ENCODE data around the gene PODNL1. TPM values are rescaled to one million over a fixed set of nuclear protein-coding genes. Genes with fewer than 3 reads are reported as not detected.

The PODNL1 gene
- total RNA-seq, 1 donor from 2014 or later = 2.7 TPM

DNA sequence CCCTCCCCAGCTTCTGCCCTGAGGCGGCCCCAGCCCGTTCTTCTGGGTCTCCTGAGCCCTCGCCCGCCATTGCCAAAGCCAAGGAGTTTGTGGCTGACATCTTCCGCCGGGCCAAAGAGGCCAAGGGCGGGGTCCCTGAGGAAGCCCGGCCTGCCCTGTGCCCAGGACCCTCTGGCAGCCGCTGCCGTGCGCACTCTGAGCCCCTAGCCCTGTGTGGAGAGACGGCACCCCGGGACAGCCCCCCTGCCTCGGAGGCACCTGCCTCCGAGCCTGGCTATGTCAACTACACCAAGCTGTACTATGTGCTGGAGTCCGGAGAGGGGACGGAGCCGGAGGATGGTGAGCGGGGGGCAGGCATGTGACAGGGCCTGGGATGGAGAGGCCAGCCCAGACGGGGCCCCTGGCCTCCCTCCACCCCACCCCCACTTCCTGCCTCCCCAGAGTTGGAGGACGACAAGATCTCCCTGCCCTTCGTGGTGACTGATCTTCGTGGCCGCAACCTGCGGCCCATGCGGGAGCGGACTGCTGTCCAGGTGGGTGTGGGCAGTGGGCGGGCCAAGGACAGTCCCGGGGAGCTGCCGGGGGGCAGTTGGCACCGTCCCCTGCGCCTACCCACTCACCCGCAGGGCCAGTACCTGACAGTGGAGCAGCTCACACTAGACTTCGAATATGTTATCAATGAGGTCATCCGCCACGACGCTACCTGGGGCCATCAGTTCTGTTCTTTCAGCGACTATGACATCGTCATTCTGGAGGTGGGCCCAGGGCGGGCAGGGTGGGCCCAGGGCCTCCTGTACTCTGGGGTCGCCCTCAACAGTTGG lies 21.1 kb upstream of the PODNL1 start:
- ATAC-seq (no peak), DNase-seq (no peak)
- Histone ChIP-seq H3K36me3 (peaks cover 99% of the 10 kb centered on the region), H3K9me3 (no peaks in the 10 kb centered on the region), H3K4me3 (no peak overlapping the region), H3K4me1 (no peaks in the 10 kb centered on the region), H3K27ac (no peak overlapping the region), H3K27me3 (ENCODE audit: low read depth) (no peaks in the 10 kb centered on the region)
- intact Hi-C loops (cut with DNase I) = no loop called here
- TF ChIP-seq, protein P1, sequence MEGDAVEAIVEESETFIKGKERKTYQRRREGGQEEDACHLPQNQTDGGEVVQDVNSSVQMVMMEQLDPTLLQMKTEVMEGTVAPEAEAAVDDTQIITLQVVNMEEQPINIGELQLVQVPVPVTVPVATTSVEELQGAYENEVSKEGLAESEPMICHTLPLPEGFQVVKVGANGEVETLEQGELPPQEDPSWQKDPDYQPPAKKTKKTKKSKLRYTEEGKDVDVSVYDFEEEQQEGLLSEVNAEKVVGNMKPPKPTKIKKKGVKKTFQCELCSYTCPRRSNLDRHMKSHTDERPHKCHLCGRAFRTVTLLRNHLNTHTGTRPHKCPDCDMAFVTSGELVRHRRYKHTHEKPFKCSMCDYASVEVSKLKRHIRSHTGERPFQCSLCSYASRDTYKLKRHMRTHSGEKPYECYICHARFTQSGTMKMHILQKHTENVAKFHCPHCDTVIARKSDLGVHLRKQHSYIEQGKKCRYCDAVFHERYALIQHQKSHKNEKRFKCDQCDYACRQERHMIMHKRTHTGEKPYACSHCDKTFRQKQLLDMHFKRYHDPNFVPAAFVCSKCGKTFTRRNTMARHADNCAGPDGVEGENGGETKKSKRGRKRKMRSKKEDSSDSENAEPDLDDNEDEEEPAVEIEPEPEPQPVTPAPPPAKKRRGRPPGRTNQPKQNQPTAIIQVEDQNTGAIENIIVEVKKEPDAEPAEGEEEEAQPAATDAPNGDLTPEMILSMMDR (IDR thresholded peaks at IDR 0.05) = no peak

DNA sequence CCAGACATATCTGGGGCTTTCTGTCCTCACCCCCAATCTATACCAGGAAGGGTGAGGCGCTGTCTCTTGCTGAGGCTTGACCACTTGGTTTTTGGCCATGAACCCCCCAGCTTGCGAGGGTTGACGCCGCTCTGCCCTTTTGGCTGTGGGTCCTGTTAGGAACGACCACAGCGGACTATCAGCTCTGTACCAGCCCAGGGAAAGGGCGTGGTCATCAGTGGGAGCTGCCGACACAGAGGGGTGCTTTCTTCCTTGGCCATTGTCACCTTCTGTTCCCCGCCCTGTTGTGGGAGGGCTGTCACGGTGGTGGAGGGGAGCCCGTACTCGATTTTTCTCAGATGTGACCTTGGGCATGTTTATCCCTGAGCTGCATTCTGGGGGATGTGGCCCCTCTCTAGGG lies 19.8 kb upstream of the PODNL1 start:
- Histone ChIP-seq H3K9me3 (no peaks in the 10 kb centered on the region), H3K4me3 (no peak overlapping the region), H3K4me1 (peaks cover 11% of the 10 kb centered on the region), H3K36me3 (peaks cover 88% of the 10 kb centered on the region), H3K27me3 (ENCODE audit: low read depth) (no peaks in the 10 kb centered on the region), H3K27ac (no peak overlapping the region)
- DNase-seq (no peak), ATAC-seq (no peak)
- TF ChIP-seq, protein P1 (IDR thresholded peaks at IDR 0.05) = no peak
- intact Hi-C loops (cut with DNase I) = no loop called here

DNA sequence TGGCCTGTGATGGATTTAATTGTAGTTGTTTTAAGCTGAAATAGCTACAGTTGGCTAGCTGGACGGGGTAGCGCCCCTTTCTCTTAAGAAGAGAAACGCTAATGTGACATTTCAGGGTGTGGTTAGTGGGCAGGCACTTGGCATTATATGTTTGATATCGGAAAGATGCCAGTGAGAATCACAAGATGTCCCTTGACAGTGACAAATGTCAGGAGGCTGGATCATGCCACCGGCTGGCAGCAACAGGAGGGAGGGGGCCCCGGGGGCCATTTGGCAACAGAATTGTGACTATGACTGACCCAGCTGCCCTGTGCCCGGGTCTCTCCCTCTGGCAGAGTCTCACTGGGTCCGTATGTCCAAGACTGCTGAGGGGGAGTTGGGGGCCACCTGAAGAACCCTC lies 18.8 kb upstream of the PODNL1 start:
- peaks cover 13% of the 10 kb centered on the region for H3K4me1 ChIP-seq
- H3K27ac ChIP-seq = no peak overlapping the region
- H3K36me3 ChIP-seq = peaks cover 78% of the 10 kb centered on the region
- intact Hi-C loops (cut with DNase I) = no loop called here
- H3K9me3 ChIP-seq = no peaks in the 10 kb centered on the region
- DNase-seq (no peak), ATAC-seq (no peak)
- TF ChIP-seq, protein P1 (IDR thresholded peaks at IDR 0.05) = no peak
- H3K4me3 ChIP-seq = no peak overlapping the region
- no peaks in the 10 kb centered on the region for H3K27me3 ChIP-seq (ENCODE audit: low read depth)

- no peak for ATAC-seq
- H3K27me3 ChIP-seq (ENCODE audit: low read depth) = no peaks in the 10 kb centered on the region
- TF ChIP-seq, protein P1 (IDR thresholded peaks at IDR 0.05) = no peak
- intact Hi-C loops (cut with DNase I) = no loop called here
- no peaks in the 10 kb centered on the region for H3K9me3 ChIP-seq
- H3K4me1 ChIP-seq = peaks cover 18% of the 10 kb centered on the region
- DNase-seq = no peak
- no peak overlapping the region for H3K4me3 ChIP-seq
- H3K27ac ChIP-seq = no peak overlapping the region
- peaks cover 71% of the 10 kb centered on the region for H3K36me3 ChIP-seq
These were observed 18.1 kb upstream of the PODNL1 start for GRCh38 chr19:13956365-13956744.

- Histone ChIP-seq H3K9me3 (no peaks in the 10 kb centered on the region), H3K4me1 (peaks cover 18% of the 10 kb centered on the region), H3K27me3 (ENCODE audit: low read depth) (no peaks in the 10 kb centered on the region), H3K27ac (no peak overlapping the region), H3K36me3 (peaks cover 66% of the 10 kb centered on the region), H3K4me3 (no peak overlapping the region)
- TF ChIP-seq, protein P1 (IDR thresholded peaks at IDR 0.05) = no peak
- intact Hi-C loops (cut with DNase I) = no loop called here
- ATAC-seq (no peak), DNase-seq (no peak)
These were observed 17.6 kb upstream of the PODNL1 start for GRCh38 chr19:13955662-13956364.
